Mammary epithelial cell (primary cell): ENCODE results near the gene USP9Y.

ENCODE experiments used
- EZH2 ChIP-seq: IDR thresholded peaks from 2 replicates; pipeline ENCODE4 v1.6.1; 2012; ENCODE audit warnings: low read length, inconsistent platforms, borderline replicate concordance
- TF ChIP-seq, protein P1 (sequence below), 2 donors: IDR thresholded peaks in 1 of 2; conservative IDR thresholded peaks in 1 of 2; 2 replicates each; pipeline ENCODE4 v1.5.1; 2011 to 2012; ENCODE audit warnings: inconsistent platforms in 2 of 2, low read length in 2 of 2, mild to moderate bottlenecking in 2 of 2, control low read depth in 1 of 2, low read depth in 1 of 2; ENCODE audit not compliant: insufficient read depth in 1 of 2; ENCODE audit errors: extremely low read depth in 1 of 2

DNA sequence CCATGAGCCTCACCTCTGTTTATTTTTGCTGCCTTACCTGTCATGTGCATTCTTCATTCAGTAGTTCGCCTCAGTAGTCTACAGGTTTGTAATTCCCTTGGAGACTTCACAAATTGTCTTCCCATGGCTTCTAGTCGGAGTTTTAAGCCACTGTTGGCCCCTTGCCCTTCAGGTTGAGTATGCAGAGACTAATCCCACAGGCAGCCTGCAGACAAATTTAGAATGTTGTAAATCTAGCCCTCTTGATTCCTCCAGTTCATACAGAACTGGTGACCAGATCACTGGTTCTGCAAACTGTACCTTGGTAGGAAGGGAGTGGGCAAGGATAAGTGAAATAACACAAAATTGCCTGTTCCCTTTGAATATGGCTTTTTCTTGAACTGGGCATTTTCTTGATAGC is 33.0 kb downstream of the USP9Y start:
- TF ChIP-seq, protein P1, sequence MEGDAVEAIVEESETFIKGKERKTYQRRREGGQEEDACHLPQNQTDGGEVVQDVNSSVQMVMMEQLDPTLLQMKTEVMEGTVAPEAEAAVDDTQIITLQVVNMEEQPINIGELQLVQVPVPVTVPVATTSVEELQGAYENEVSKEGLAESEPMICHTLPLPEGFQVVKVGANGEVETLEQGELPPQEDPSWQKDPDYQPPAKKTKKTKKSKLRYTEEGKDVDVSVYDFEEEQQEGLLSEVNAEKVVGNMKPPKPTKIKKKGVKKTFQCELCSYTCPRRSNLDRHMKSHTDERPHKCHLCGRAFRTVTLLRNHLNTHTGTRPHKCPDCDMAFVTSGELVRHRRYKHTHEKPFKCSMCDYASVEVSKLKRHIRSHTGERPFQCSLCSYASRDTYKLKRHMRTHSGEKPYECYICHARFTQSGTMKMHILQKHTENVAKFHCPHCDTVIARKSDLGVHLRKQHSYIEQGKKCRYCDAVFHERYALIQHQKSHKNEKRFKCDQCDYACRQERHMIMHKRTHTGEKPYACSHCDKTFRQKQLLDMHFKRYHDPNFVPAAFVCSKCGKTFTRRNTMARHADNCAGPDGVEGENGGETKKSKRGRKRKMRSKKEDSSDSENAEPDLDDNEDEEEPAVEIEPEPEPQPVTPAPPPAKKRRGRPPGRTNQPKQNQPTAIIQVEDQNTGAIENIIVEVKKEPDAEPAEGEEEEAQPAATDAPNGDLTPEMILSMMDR (conservative IDR thresholded peaks at IDR 0.05 in 1 of 2, IDR thresholded peaks at IDR 0.05 in 1 of 2; ENCODE audit: extremely low read depth in 1 of 2, insufficient read depth in 1 of 2, low read depth in 1 of 2, low read length in 2 of 2): no peak
- no peak for TF ChIP-seq EZH2
